HepG2 (cell line): Measurements from ENCODE around the gene HOXC4. TPM values are rescaled to one million over a fixed set of nuclear protein-coding genes. Genes with fewer than 3 reads are reported as not detected.

Experiments
- ATAC-seq: fragments of 200-7000 bp; cut with Tn5 transposase; 3 replicates; pipeline ENCODE4 v1.9.1; 2020; ENCODE audit warnings: mild to moderate bottlenecking, moderate library complexity
- BruUV-seq: library from RNA; stranded (reverse); fragments of 400-500 nt; replicated peaks from 2 replicates; lab custom pipeline; 2021; lab: Mats Ljungman, UMichigan
- CTCF ChIA-PET: fragments of 300-600 bp; formaldehyde crosslinking; extraction: SDS; loops from one replicate; lab custom pipeline; 2021; ENCODE audit warnings: low total read pairs, inconsistent platforms, low intra/inter-chr PET ratio; lab: Yijun Ruan, JAX
- POLR2A ChIA-PET: fragments of 350-600 bp; sonication (Branson Sonifier 250); formaldehyde crosslinking; loops from one replicate; lab custom pipeline; 2020; ENCODE audit warnings: antibody characterized with exemption, inconsistent platforms; lab: Yijun Ruan, JAX
- DNase-seq: peaks from one replicate; pipeline ENCODE4 v3.0.0-alpha.2; 2015; ENCODE audit warnings: low spot score
- FAIRE-seq: peaks from 3 replicates; lab custom pipeline; 2011; peaks lifted over from hg19 to GRCh38; lab: Jason Lieb, UNC
- H2AFZ ChIP-seq: one replicate; pipeline ENCODE4 v1.6.1; 2011; ENCODE audit warnings: low read length, inconsistent platforms
- H3K27ac ChIP-seq: fragments of 300-600 bp; 3 replicates; pipeline ENCODE4 v1.8.0; 2011; ENCODE audit warnings: mixed run types, mild to moderate bottlenecking, mixed read lengths, low read length, inconsistent platforms; ENCODE audit not compliant: insufficient read depth; ENCODE audit errors: extremely low read length
- H3K27me3 ChIP-seq, 2 experiments: fragments of 200-600 bp in 1 of 2; 2 replicates in 1 of 2; 3 replicates in 1 of 2; pipeline versions ENCODE4 v1.6.0 to v1.8.0; 2011; ENCODE audit warnings: low read length in 2 of 2, mild to moderate bottlenecking in 2 of 2, moderate library complexity in 2 of 2, inconsistent platforms in 1 of 2; ENCODE audit not compliant: insufficient read depth in 2 of 2, control insufficient read depth in 1 of 2
- H3K36me3 ChIP-seq, 2 experiments: fragments of 200-600 bp in 1 of 2; replicated peaks in 1 of 2; 2 replicates in 1 of 2; 3 replicates in 1 of 2; pipeline versions ENCODE4 v1.5.1 to v1.8.0; 2011; ENCODE audit warnings: low read length in 2 of 2, inconsistent platforms in 1 of 2; ENCODE audit not compliant: insufficient read depth in 2 of 2, control insufficient read depth in 1 of 2
- H3K4me1 ChIP-seq: 2 replicates; pipeline ENCODE4 v1.5.1; 2012; ENCODE audit warnings: low read length, inconsistent platforms; ENCODE audit not compliant: insufficient read depth
- H3K4me2 ChIP-seq: 2 replicates; pipeline ENCODE4 v1.6.0; 2011; ENCODE audit warnings: low read depth, low read length, inconsistent platforms
- H3K4me3 ChIP-seq, 3 experiments: fragments of 200-600 bp in 1 of 3; sonication (generic), shearing (Covaris generic) in 1 of 3; replicated peaks in 1 of 3; 2 replicates each; pipeline ENCODE4 v1.5.1; 2011 to 2016; ENCODE audit warnings: low read length in 3 of 3, inconsistent platforms in 2 of 3, low read depth in 2 of 3, mild to moderate bottlenecking in 2 of 3, control low read depth in 1 of 3, mixed read lengths in 1 of 3; ENCODE audit not compliant: insufficient read depth in 1 of 3
- H3K79me2 ChIP-seq: one replicate; pipeline ENCODE4 v1.6.1; 2011; ENCODE audit warnings: low read length, inconsistent platforms; ENCODE audit not compliant: insufficient read depth
- H3K9ac ChIP-seq: 2 replicates; pipeline ENCODE4 v1.6.0; 2011; ENCODE audit warnings: mild to moderate bottlenecking, low read depth, low read length, inconsistent platforms; ENCODE audit not compliant: insufficient read depth
- H3K9me3 ChIP-seq: 2 replicates; pipeline ENCODE4 v1.5.1; 2012; ENCODE audit warnings: mild to moderate bottlenecking, low read length
- H4K20me1 ChIP-seq: 2 replicates; pipeline ENCODE4 v1.6.0; 2011; ENCODE audit warnings: inconsistent platforms, mild to moderate bottlenecking, low read length, moderate library complexity; ENCODE audit not compliant: insufficient read depth
- CHCHD3 ChIP-seq: sonication (generic); formaldehyde crosslinking; IDR thresholded peaks from 2 replicates; pipeline ENCODE4 v1.8.0; 2022; ENCODE audit warnings: mild to moderate bottlenecking, missing genetic modification reagents, moderate library complexity
- GABPA ChIP-seq, 2 experiments: IDR thresholded peaks; 2 replicates each; pipeline ENCODE4 v1.6.1; 2011 to 2016; ENCODE audit warnings: low read depth in 2 of 2, low read length in 1 of 2, missing biosample characterization in 1 of 2, missing genetic modification characterization in 1 of 2
- GATAD1 ChIP-seq: IDR thresholded peaks from 2 replicates; pipeline ENCODE4 v1.6.1; 2016; ENCODE audit warnings: missing genetic modification reagents, missing compliant biosample characterization
- GLI4 ChIP-seq: sonication (generic); formaldehyde crosslinking; IDR thresholded peaks from 2 replicates; pipeline ENCODE4 v1.5.1; 2020; ENCODE audit warnings: missing genetic modification reagents, mild to moderate bottlenecking, moderate library complexity, borderline replicate concordance
- HOXA7 ChIP-seq: sonication (generic); formaldehyde crosslinking; IDR thresholded peaks from 2 replicates; pipeline ENCODE4 v1.8.1; 2022; ENCODE audit warnings: mild to moderate bottlenecking, missing genetic modification reagents, moderate library complexity
- MXD3 ChIP-seq: IDR thresholded peaks from 2 replicates; pipeline ENCODE4 v1.6.1; 2016; ENCODE audit warnings: mild to moderate bottlenecking, missing biosample characterization, missing genetic modification reagents
- PTBP1 ChIP-seq: fragments of 200-400 bp; formaldehyde crosslinking; IDR thresholded peaks from 2 replicates; pipeline ENCODE4 v1.6.1; 2018; ENCODE audit warnings: low read length, low read depth; ENCODE audit not compliant: poor library complexity, severe bottlenecking
- REST ChIP-seq, 2 experiments: IDR thresholded peaks; 2 replicates each; pipeline ENCODE4 v1.6.1; 2011 to 2012; ENCODE audit warnings: low read length in 2 of 2, borderline replicate concordance in 1 of 2, low read depth in 1 of 2, mild to moderate bottlenecking in 1 of 2, moderate library complexity in 1 of 2
- SOX6 ChIP-seq, 2 experiments: fragments of 450-650 bp in 1 of 2; sonication (generic) in 1 of 2; formaldehyde crosslinking in 1 of 2; IDR thresholded peaks; 2 replicates each; pipeline versions ENCODE4 v1.4.0 to v1.6.1; 2017 to 2020; ENCODE audit warnings: antibody characterized with exemption in 1 of 2, mild to moderate bottlenecking in 1 of 2, missing genetic modification reagents in 1 of 2
- WIZ ChIP-seq: sonication (generic); formaldehyde crosslinking; IDR thresholded peaks from 2 replicates; pipeline ENCODE4 v1.5.1; 2020; ENCODE audit warnings: mild to moderate bottlenecking, missing genetic modification reagents
- ZBTB39 ChIP-seq: sonication (generic); formaldehyde crosslinking; IDR thresholded peaks from 2 replicates; pipeline ENCODE4 v1.5.0; 2020; ENCODE audit warnings: missing genetic modification reagents
- ZNF138 ChIP-seq: sonication (generic); formaldehyde crosslinking; IDR thresholded peaks from 2 replicates; pipeline ENCODE4 v1.5.0; 2020; ENCODE audit warnings: mild to moderate bottlenecking, low read depth, missing genetic modification reagents
- ZNF605 ChIP-seq: sonication (generic); formaldehyde crosslinking; IDR thresholded peaks from 2 replicates; pipeline ENCODE4 v1.8.0; 2022; ENCODE audit warnings: mild to moderate bottlenecking, missing genetic modification reagents
- ZNF777 ChIP-seq: sonication (generic); formaldehyde crosslinking; IDR thresholded peaks from 2 replicates; pipeline ENCODE4 v1.4.0; 2020; ENCODE audit warnings: missing genetic modification reagents
- ZNF782 ChIP-seq: sonication (generic); formaldehyde crosslinking; IDR thresholded peaks from 2 replicates; pipeline ENCODE4 v1.4.0; 2020; ENCODE audit warnings: missing genetic modification reagents, mild to moderate bottlenecking, borderline replicate concordance
- in situ Hi-C: cut with HindIII; loops from 2 replicates; pipeline ENCODE4 v1.10.0; 2017; ENCODE audit warnings: low pct_unique_long_range_greater_than_20kb; ENCODE audit not compliant: extremely low pct_ligation_motif_present
- intact Hi-C: fragments of 100-400 bp; cut with micrococcal nuclease; formaldehyde crosslinking; loops from one replicate; pipeline ENCODE4 v1.10.0; 2022; ENCODE audit not compliant: unreplicated experiment
- polyA plus RNA-seq, 8 experiments: library from polyadenylated mRNA; depleted of rRNA in 3 of 8; stranded (reverse) in 7 of 8; unstranded in 1 of 8; fragments of >200 nt; fragmentation: Illumina TruSeq in 4 of 8; extraction: Trizol in 4 of 8; gene quantifications; 2 replicates each; pipeline versions ENCODE4 v1.2.1 to v1.2.3, GENCODE V29; 2011 to 2016; ENCODE audit warnings: low read depth in 4 of 8, missing spikeins in 1 of 8, mixed read lengths in 1 of 8; ENCODE audit not compliant: insufficient read depth in 1 of 8
- total RNA-seq, 5 experiments: library from RNA; depleted of rRNA; stranded (reverse); fragments of >200 nt; fragmentation: Illumina TruSeq; extraction: Trizol; gene quantifications; 2 replicates each; pipeline ENCODE4 v1.2.3, GENCODE V29; 2016; ENCODE audit warnings: low read depth in 1 of 5
- TF ChIP-seq, protein P1 (sequence below): sonication (generic); formaldehyde crosslinking; IDR thresholded peaks from 2 replicates; pipeline ENCODE4 v1.4.0; 2020; ENCODE audit warnings: missing genetic modification reagents

The HOXC4 gene
- total and polyA plus RNA-seq, 2 of the 13 experiments (the other 11 are each of a cell fraction or from before 2014, with no cell fraction given): not detected

DNA sequence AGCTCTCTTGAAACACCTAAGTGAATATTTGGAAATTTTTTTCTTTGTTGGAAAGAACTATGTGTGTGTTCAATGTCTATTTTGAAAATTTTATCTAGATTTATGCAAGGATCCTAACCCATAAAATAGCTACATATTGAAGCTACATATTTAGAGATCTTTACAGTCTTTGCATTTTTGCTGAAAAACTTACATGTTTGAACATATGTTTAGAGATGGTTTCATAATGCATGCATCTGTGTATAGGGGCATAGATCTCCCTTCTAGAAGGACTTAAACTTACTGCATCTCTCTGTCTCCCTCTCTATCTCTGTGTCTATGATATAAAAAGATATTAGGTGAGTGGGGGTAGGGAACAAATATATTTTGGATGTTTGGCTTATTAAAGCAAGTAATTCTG, 8.2 kb upstream of the HOXC4 start:
- H3K79me2 ChIP-seq: no peaks in the 10 kb centered on the region
- no peak for FAIRE-seq
- H3K9me3 ChIP-seq: no peaks in the 10 kb centered on the region
- no peak overlapping the region for H2AFZ ChIP-seq
- no peaks in the 10 kb centered on the region for H3K36me3 ChIP-seq
- no peaks in the 10 kb centered on the region for H3K4me1 ChIP-seq
- no TSS peak for BruUV-seq
- TF ChIP-seq CHCHD3 (CRISPR knock-in tag) (no peak), MXD3 (CRISPR knock-in tag) (no peak), ZNF605 (no peak), GABPA (IDR thresholded peaks at IDR 0.05; ENCODE audit: low read depth, low read length) (no peak), GABPA (CRISPR knock-in tag; IDR thresholded peaks at IDR 0.05; ENCODE audit: low read depth) (no peak), ZNF138 (CRISPR knock-in tag) (no peak), PTBP1 (no peak), GLI4 (no peak), GATAD1 (CRISPR knock-in tag) (no peak), HOXA7 (CRISPR knock-in tag) (no peak), SOX6 (IDR thresholded peaks at IDR 0.05) (no peak), SOX6 (CRISPR knock-in tag; IDR thresholded peaks at IDR 0.05) (no peak), ZNF777 (CRISPR knock-in tag) (no peak), ZBTB39 (CRISPR knock-in tag) (no peak), ZNF782 (CRISPR knock-in tag) (no peak), REST (IDR thresholded peaks at IDR 0.05; ENCODE audit: borderline replicate concordance in 1 of 2, low read depth in 1 of 2, low read length in 2 of 2) (no peak), WIZ (CRISPR knock-in tag) (no peak)
- TF ChIP-seq, protein P1, sequence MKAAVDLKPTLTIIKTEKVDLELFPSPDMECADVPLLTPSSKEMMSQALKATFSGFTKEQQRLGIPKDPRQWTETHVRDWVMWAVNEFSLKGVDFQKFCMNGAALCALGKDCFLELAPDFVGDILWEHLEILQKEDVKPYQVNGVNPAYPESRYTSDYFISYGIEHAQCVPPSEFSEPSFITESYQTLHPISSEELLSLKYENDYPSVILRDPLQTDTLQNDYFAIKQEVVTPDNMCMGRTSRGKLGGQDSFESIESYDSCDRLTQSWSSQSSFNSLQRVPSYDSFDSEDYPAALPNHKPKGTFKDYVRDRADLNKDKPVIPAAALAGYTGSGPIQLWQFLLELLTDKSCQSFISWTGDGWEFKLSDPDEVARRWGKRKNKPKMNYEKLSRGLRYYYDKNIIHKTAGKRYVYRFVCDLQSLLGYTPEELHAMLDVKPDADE (CRISPR knock-in tag): no peak
- no peaks in the 10 kb centered on the region for H4K20me1 ChIP-seq
- in situ Hi-C loops (no loop called here), intact Hi-C loops (no loop called here)
- H3K4me2 ChIP-seq: no peak overlapping the region
- no peak overlapping the region for H3K4me3 ChIP-seq
- ChIA-PET POLR2A (no interaction called here), CTCF (no interaction called here)
- peaks cover 5 to 67% of the 10 kb centered on the region in 2 experiments for H3K27me3 ChIP-seq
- ATAC-seq: no peak
- no peak overlapping the region for H3K27ac ChIP-seq
- H3K9ac ChIP-seq: no peak overlapping the region
- DNase-seq: no peak
